HCT116 (cell line): ENCODE results near the gene MIF4GD. TPM values are rescaled to one million over a fixed set of nuclear protein-coding genes. Genes with fewer than 3 reads are reported as not detected.

Experiments used
- ATAC-seq: fragments of 200-7000 bp; cut with Tn5 transposase; 2 replicates; pipeline ENCODE4 v1.9.1; 2020; ENCODE audit warnings: mild to moderate bottlenecking, moderate library complexity
- BruUV-seq: library from RNA; stranded (reverse); fragments of 400-500 nt; replicated peaks from 2 replicates; lab custom pipeline; 2021; lab: Mats Ljungman, UMichigan
- CTCF ChIA-PET: fragments of 300-600 bp; sonication (Branson Sonifier 250); formaldehyde crosslinking; loops from one replicate; lab custom pipeline; 2021; ENCODE audit warnings: antibody characterized with exemption; lab: Charles Lee
- POLR2A ChIA-PET: fragments of 300-600, 350-600 bp; sonication (Branson Sonifier 250); formaldehyde crosslinking; loops from one replicate; lab custom pipeline; 2021; ENCODE audit warnings: antibody characterized with exemption; lab: Charles Lee
- RAD21 ChIA-PET, 2 experiments: fragments of 300-600 bp; sonication (Branson Sonifier 250); formaldehyde crosslinking; loops; one replicate each; lab custom pipeline; 2023; ENCODE audit warnings: low total read pairs in 2 of 2; ENCODE audit not compliant: uncharacterized antibody in 2 of 2, unreplicated experiment in 2 of 2, low non-redundant PET in 1 of 2; lab: Charles Lee
- DNase-seq: peaks from one replicate; pipeline ENCODE4 v3.0.0-alpha.2; 2010; ENCODE audit warnings: low read depth, low spot score
- H2AFZ ChIP-seq: fragments of 200-600 bp; shearing (Covaris generic), sonication (generic); 2 replicates; pipeline ENCODE4 v1.6.1; 2017; ENCODE audit warnings: low read depth, mixed run types, mixed read lengths, antibody characterized with exemption, low read length; ENCODE audit not compliant: poor library complexity, severe bottlenecking
- H3K27ac ChIP-seq: 2 replicates; pipeline ENCODE4 v1.5.1; 2012; ENCODE audit warnings: low read depth, low read length
- H3K27me3 ChIP-seq: fragments of 200-600 bp; sonication (generic); 2 replicates; pipeline ENCODE4 v1.6.1; 2016; ENCODE audit warnings: mixed run types, low read length, mixed read lengths; ENCODE audit not compliant: insufficient read depth
- H3K36me3 ChIP-seq, 2 experiments: fragments of 200-500 bp in 1 of 2; fragments of 200-600 bp in 1 of 2; sonication (Bioruptor generic) in 1 of 2; sonication (generic) in 1 of 2; 2 replicates each; pipeline versions ENCODE4 v1.5.1 to v1.6.1; 2014 to 2016; ENCODE audit warnings: low read length in 2 of 2, inconsistent platforms in 1 of 2, mixed read lengths in 1 of 2, mixed run types in 1 of 2; ENCODE audit not compliant: insufficient read depth in 2 of 2, control insufficient read depth in 1 of 2
- H3K4me1 ChIP-seq, 2 experiments: fragments of 200-600 bp in 1 of 2; sonication (generic) in 1 of 2; 2 replicates each; pipeline versions ENCODE4 v1.5.1 to v1.6.1; 2012 to 2017; ENCODE audit warnings: low read length in 2 of 2, inconsistent platforms in 1 of 2, mild to moderate bottlenecking in 1 of 2, mixed read lengths in 1 of 2, mixed run types in 1 of 2, moderate library complexity in 1 of 2; ENCODE audit not compliant: insufficient read depth in 2 of 2, control insufficient read depth in 1 of 2
- H3K4me2 ChIP-seq: fragments of 200-600 bp; sonication (generic); 2 replicates; pipeline ENCODE4 v1.6.1; 2017; ENCODE audit warnings: mixed run types, low read length, mixed read lengths
- H3K4me3 ChIP-seq, 2 experiments: fragments of 200-600 bp in 1 of 2; sonication (generic) in 1 of 2; replicated peaks in 1 of 2; 2 replicates each; pipeline ENCODE4 v1.5.1; 2011 to 2016; ENCODE audit warnings: low read length in 2 of 2, control low read depth in 1 of 2, low read depth in 1 of 2, mild to moderate bottlenecking in 1 of 2, mixed read lengths in 1 of 2, mixed run types in 1 of 2
- H3K79me2 ChIP-seq: fragments of 200-600 bp; sonication (generic); 2 replicates; pipeline ENCODE4 v1.6.1; 2017; ENCODE audit warnings: mild to moderate bottlenecking, mixed run types, low read length, moderate library complexity, mixed read lengths; ENCODE audit not compliant: insufficient read depth
- H3K9ac ChIP-seq: fragments of 200-600 bp; sonication (generic); 2 replicates; pipeline ENCODE4 v1.6.1; 2016; ENCODE audit warnings: low read length, mixed read lengths
- H3K9me2 ChIP-seq: fragments of 200-600 bp; sonication (generic), shearing (Covaris generic); 2 replicates; pipeline ENCODE4 v1.6.1; 2017; ENCODE audit warnings: mixed run types, mild to moderate bottlenecking, moderate library complexity; ENCODE audit not compliant: insufficient read depth
- H3K9me3 ChIP-seq, 2 experiments: fragments of 200-500 bp in 1 of 2; fragments of 200-600 bp in 1 of 2; sonication (Bioruptor generic) in 1 of 2; sonication (generic) in 1 of 2; 2 replicates each; pipeline ENCODE4 v1.6.1; 2014 to 2017; ENCODE audit warnings: low read length in 2 of 2, mixed read lengths in 2 of 2, inconsistent platforms in 1 of 2, low read depth in 1 of 2, mild to moderate bottlenecking in 1 of 2, mixed run types in 1 of 2, moderate library complexity in 1 of 2; ENCODE audit not compliant: control insufficient read depth in 1 of 2, insufficient read depth in 1 of 2
- H4K20me1 ChIP-seq: fragments of 200-600 bp; sonication (generic), shearing (Covaris generic); 2 replicates; pipeline ENCODE4 v1.6.1; 2017; ENCODE audit warnings: mixed run types, mild to moderate bottlenecking, moderate library complexity; ENCODE audit not compliant: insufficient read depth
- EGR1 ChIP-seq: IDR thresholded peaks from 2 replicates; pipeline ENCODE4 v1.6.1; 2012; ENCODE audit warnings: low read depth
- ELF1 ChIP-seq: IDR thresholded peaks from 2 replicates; pipeline ENCODE4 v1.6.1; 2012; ENCODE audit warnings: low read depth, borderline replicate concordance
- EZH2phosphoT487 ChIP-seq: fragments of 200-600 bp; IDR thresholded peaks from 2 replicates; pipeline ENCODE4 v1.6.1; 2018; ENCODE audit warnings: antibody characterized with exemption, borderline replicate concordance
- FOSL1 ChIP-seq: IDR thresholded peaks from 2 replicates; pipeline ENCODE4 v1.6.1; 2012; ENCODE audit warnings: low read depth
- JUND ChIP-seq: IDR thresholded peaks from 2 replicates; pipeline ENCODE4 v1.6.1; 2012
- POLR2AphosphoS5 ChIP-seq: IDR thresholded peaks from 2 replicates; pipeline ENCODE4 v1.6.1; 2011; ENCODE audit warnings: mild to moderate bottlenecking, low read depth, low read length, moderate library complexity
- SIN3A ChIP-seq: IDR thresholded peaks from 2 replicates; pipeline ENCODE4 v1.6.1; 2012; ENCODE audit warnings: low read depth
- SP1 ChIP-seq: IDR thresholded peaks from 2 replicates; pipeline ENCODE4 v1.6.1; 2012; ENCODE audit warnings: low read depth
- TCF7L2 ChIP-seq: IDR thresholded peaks from 2 replicates; pipeline ENCODE4 v1.7.0; 2011; ENCODE audit warnings: borderline replicate concordance, inconsistent platforms; ENCODE audit not compliant: insufficient read depth, insufficient read length; ENCODE audit errors: extremely low read depth
- YY1 ChIP-seq: IDR thresholded peaks from 2 replicates; pipeline ENCODE4 v1.6.1; 2011; ENCODE audit warnings: low read length, low read depth, moderate library complexity, mild to moderate bottlenecking; ENCODE audit not compliant: insufficient replicate concordance; ENCODE audit errors: extremely low read depth
- ZFX ChIP-seq: fragments of 450-650 bp; IDR thresholded peaks from 2 replicates; pipeline ENCODE4 v1.6.1; 2017
- intact Hi-C: fragments of 100-400 bp; cut with micrococcal nuclease; formaldehyde crosslinking; loops from 2 replicates; pipeline ENCODE4 v1.10.0; 2022
- total RNA-seq: library from RNA; stranded (reverse); gene quantifications from one replicate; pipeline ENCODE4 v1.2.1, GENCODE V29; 2021; ENCODE audit not compliant: unreplicated experiment
- TF ChIP-seq, protein P1 (sequence below): IDR thresholded peaks from 2 replicates; pipeline ENCODE4 v1.6.1; 2011; ENCODE audit warnings: mild to moderate bottlenecking, low read length, moderate library complexity; ENCODE audit not compliant: insufficient replicate concordance; ENCODE audit errors: extremely low read depth
- TF ChIP-seq, protein P2 (sequence below), 3 experiments: fragments of 200-600 bp in 1 of 3; sonication (generic) in 1 of 3; IDR thresholded peaks in 2 of 3; conservative IDR thresholded peaks in 1 of 3; 2 replicates each; pipeline ENCODE4 v1.5.1; 2012 to 2017; ENCODE audit warnings: low read depth in 2 of 3, low read length in 2 of 3, antibody characterized with exemption in 1 of 3, borderline replicate concordance in 1 of 3, control low read depth in 1 of 3, mild to moderate bottlenecking in 1 of 3, mixed read lengths in 1 of 3, mixed run types in 1 of 3, moderate library complexity in 1 of 3; ENCODE audit not compliant: insufficient read depth in 1 of 3
- TF ChIP-seq, protein P3 (sequence below): IDR thresholded peaks from 2 replicates; pipeline ENCODE4 v1.6.1; 2012; ENCODE audit warnings: low read depth
- TF ChIP-seq, protein P4 (sequence below): IDR thresholded peaks from 2 replicates; pipeline ENCODE4 v1.6.1; 2012
- TF ChIP-seq, protein P5 (sequence below): IDR thresholded peaks from 2 replicates; pipeline ENCODE4 v1.6.1; 2012

Gene MIF4GD
- total RNA-seq, 1 experiment from 2014 or later: 35.2 TPM

DNA sequence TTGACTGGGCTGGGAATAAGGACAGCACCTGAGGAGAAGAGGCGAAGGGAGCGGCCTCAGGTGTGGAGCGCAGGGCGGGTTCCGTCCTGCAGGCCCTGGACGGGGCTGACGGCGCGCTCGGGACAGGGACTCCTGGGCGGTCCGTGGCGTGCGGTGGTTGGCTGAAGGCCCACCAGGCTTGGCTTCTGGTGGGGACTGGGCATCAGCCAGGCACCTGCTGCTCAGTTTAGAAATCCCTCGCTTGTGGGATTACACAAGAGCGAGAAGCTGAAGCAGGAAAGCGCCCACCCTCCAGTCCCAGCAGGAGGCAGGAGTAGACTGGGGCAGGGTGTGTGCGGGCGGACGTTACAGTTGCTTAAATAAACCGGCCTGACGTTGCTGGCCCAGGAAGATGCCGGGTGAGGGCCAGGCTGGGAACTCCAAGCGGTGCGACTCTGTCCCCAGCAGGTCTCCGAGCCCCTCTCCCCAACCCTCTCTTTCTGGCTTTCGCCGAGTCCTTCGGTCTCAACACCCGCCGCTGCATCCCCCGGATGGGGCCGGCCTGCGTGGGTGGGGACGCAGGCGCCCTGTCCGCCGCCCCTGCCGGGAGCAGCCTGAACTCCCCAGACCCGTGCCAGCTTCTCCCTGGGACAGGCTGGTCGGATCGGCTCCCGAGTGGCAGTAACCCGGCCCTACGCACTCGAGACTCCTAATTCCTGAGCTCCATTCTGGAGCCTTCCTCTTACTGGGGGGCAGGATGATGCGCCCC is 639 bp downstream of the MIF4GD start:
- peak overlapping the region; percentile 97 for H3K4me2 ChIP-seq
- BruUV-seq: no TSS peak
- H3K79me2 ChIP-seq: peaks cover 9% of the 10 kb centered on the region; the same call in 1 of the 2 replicates
- H3K27me3 ChIP-seq: no peaks in the 10 kb centered on the region
- peaks cover 7 to 40% of the 10 kb centered on the region in 2 experiments; a peak in 3 of 4 replicates for H3K36me3 ChIP-seq
- DNase-seq (peak; percentile 69), ATAC-seq (peak; percentile 65)
- H3K9me3 ChIP-seq: no peaks in the 10 kb centered on the region
- POLR2A ChIA-PET: interaction anchor here (0.6 to 2.4 kb wide), 16 partner anchors 9 to 510 kb away, joined by 3 to 40 read pairs (median 4); partner anchors contain the start of genes FDXR, GGA3, GRB2 and MRPS7
- intact Hi-C loops: loop anchor here (2.0 to 5.0 kb wide), 3 partner anchors 134 to 247 kb away; partner anchors contain the start of genes CASKIN2, GRB2 and TSEN54
- H3K4me1 ChIP-seq: peaks cover 16 to 45% of the 10 kb centered on the region in 2 experiments
- CTCF ChIA-PET: interaction anchor here (0.6 to 4.2 kb wide), 34 partner anchors 10 to 397 kb away, joined by 3 to 51 read pairs (median 4); partner anchors contain the start of genes FDXR, GGA3, GRB2 and MRPS7
- H4K20me1 ChIP-seq: no peaks in the 10 kb centered on the region
- RAD21 ChIA-PET: interaction anchor here (0.7 to 1.8 kb wide), 6 partner anchors 8 to 142 kb away, joined by 3 to 7 read pairs (median 5); partner anchors contain the start of genes SLC25A19 (in 2 of the 2), GRB2 (in 1 of the 2) and MRPS7 (in 1 of the 2)
- H3K9me2 ChIP-seq: no peaks in the 10 kb centered on the region
- H3K4me3 ChIP-seq: peak overlapping the region; percentile 90 to 97
- H2AFZ ChIP-seq: no peak overlapping the region
- peak overlapping the region; percentile 94 for H3K27ac ChIP-seq
- H3K9ac ChIP-seq: peak overlapping the region; percentile 87
- TF ChIP-seq, protein P1, sequence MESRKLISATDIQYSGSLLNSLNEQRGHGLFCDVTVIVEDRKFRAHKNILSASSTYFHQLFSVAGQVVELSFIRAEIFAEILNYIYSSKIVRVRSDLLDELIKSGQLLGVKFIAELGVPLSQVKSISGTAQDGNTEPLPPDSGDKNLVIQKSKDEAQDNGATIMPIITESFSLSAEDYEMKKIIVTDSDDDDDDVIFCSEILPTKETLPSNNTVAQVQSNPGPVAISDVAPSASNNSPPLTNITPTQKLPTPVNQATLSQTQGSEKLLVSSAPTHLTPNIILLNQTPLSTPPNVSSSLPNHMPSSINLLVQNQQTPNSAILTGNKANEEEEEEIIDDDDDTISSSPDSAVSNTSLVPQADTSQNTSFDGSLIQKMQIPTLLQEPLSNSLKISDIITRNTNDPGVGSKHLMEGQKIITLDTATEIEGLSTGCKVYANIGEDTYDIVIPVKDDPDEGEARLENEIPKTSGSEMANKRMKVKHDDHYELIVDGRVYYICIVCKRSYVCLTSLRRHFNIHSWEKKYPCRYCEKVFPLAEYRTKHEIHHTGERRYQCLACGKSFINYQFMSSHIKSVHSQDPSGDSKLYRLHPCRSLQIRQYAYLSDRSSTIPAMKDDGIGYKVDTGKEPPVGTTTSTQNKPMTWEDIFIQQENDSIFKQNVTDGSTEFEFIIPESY: no peak
- TF ChIP-seq ELF1: no peak
- no peak for TF ChIP-seq EZH2phosphoT487
- TF ChIP-seq ZFX: no peak; the same call in 1 of the 2 replicates
- TF ChIP-seq, protein P2, sequence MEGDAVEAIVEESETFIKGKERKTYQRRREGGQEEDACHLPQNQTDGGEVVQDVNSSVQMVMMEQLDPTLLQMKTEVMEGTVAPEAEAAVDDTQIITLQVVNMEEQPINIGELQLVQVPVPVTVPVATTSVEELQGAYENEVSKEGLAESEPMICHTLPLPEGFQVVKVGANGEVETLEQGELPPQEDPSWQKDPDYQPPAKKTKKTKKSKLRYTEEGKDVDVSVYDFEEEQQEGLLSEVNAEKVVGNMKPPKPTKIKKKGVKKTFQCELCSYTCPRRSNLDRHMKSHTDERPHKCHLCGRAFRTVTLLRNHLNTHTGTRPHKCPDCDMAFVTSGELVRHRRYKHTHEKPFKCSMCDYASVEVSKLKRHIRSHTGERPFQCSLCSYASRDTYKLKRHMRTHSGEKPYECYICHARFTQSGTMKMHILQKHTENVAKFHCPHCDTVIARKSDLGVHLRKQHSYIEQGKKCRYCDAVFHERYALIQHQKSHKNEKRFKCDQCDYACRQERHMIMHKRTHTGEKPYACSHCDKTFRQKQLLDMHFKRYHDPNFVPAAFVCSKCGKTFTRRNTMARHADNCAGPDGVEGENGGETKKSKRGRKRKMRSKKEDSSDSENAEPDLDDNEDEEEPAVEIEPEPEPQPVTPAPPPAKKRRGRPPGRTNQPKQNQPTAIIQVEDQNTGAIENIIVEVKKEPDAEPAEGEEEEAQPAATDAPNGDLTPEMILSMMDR (IDR thresholded peaks at IDR 0.05 in 2 of 3, conservative IDR thresholded peaks at IDR 0.05 in 1 of 3; ENCODE audit: borderline replicate concordance in 1 of 3, insufficient read depth in 1 of 3, low read depth in 2 of 3, low read length in 2 of 3): peak; percentile 40 to 51 (median 48); a peak in 5 of 6 replicates
- no peak for TF ChIP-seq FOSL1
- peak; percentile 74; the same call in 1 of the 2 replicates for TF ChIP-seq SIN3A
- TF ChIP-seq, protein P3, sequence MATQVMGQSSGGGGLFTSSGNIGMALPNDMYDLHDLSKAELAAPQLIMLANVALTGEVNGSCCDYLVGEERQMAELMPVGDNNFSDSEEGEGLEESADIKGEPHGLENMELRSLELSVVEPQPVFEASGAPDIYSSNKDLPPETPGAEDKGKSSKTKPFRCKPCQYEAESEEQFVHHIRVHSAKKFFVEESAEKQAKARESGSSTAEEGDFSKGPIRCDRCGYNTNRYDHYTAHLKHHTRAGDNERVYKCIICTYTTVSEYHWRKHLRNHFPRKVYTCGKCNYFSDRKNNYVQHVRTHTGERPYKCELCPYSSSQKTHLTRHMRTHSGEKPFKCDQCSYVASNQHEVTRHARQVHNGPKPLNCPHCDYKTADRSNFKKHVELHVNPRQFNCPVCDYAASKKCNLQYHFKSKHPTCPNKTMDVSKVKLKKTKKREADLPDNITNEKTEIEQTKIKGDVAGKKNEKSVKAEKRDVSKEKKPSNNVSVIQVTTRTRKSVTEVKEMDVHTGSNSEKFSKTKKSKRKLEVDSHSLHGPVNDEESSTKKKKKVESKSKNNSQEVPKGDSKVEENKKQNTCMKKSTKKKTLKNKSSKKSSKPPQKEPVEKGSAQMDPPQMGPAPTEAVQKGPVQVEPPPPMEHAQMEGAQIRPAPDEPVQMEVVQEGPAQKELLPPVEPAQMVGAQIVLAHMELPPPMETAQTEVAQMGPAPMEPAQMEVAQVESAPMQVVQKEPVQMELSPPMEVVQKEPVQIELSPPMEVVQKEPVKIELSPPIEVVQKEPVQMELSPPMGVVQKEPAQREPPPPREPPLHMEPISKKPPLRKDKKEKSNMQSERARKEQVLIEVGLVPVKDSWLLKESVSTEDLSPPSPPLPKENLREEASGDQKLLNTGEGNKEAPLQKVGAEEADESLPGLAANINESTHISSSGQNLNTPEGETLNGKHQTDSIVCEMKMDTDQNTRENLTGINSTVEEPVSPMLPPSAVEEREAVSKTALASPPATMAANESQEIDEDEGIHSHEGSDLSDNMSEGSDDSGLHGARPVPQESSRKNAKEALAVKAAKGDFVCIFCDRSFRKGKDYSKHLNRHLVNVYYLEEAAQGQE: no peak
- no peak for TF ChIP-seq SP1
- peak; percentile 100 for TF ChIP-seq EGR1
- no peak for TF ChIP-seq JUND
- TF ChIP-seq, protein P4, sequence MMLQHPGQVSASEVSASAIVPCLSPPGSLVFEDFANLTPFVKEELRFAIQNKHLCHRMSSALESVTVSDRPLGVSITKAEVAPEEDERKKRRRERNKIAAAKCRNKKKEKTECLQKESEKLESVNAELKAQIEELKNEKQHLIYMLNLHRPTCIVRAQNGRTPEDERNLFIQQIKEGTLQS: no peak
- no peak for TF ChIP-seq YY1
- TF ChIP-seq, protein P5, sequence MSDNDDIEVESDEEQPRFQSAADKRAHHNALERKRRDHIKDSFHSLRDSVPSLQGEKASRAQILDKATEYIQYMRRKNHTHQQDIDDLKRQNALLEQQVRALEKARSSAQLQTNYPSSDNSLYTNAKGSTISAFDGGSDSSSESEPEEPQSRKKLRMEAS: peak; percentile 74; the same call in 1 of the 2 replicates
- TF ChIP-seq POLR2AphosphoS5: peak; percentile 39
- TF ChIP-seq TCF7L2: no peak
